Sigmoid colon (tissue), 7 donors: ENCODE results near the gene TEKT5. TPM values are rescaled to one million over a fixed set of nuclear protein-coding genes. Genes with fewer than 3 reads are reported as not detected.

Experiments used
- DNase-seq: peaks from one replicate; pipeline ENCODE4 v3.0.0-alpha.2; 2019
- H3K27ac ChIP-seq, 4 donors: fragments of 200-600 bp; sonication (generic); one replicate each; pipeline ENCODE4 v1.5.1; 2016 to 2019; ENCODE audit warnings: mild to moderate bottlenecking in 1 of 4
- H3K27me3 ChIP-seq, 3 donors: fragments of 200-600 bp; sonication (generic); one replicate each; pipeline ENCODE4 v1.5.1; 2019; ENCODE audit warnings: mild to moderate bottlenecking in 1 of 3
- H3K36me3 ChIP-seq, 4 donors: fragments of 200-600 bp; sonication (generic); one replicate each; pipeline ENCODE4 v1.5.1; 2016 to 2019
- H3K4me1 ChIP-seq, 4 donors: fragments of 200-600 bp; sonication (generic); one replicate each; pipeline ENCODE4 v1.5.1; 2017 to 2019
- H3K4me3 ChIP-seq, 4 donors: fragments of 200-600 bp; sonication (generic); one replicate each; pipeline ENCODE4 v1.5.1; 2017 to 2019; ENCODE audit warnings: mild to moderate bottlenecking in 2 of 4, moderate library complexity in 1 of 4
- H3K9me3 ChIP-seq, 4 donors: fragments of 200-600 bp in 3 of 4; sonication (generic) in 3 of 4; one replicate each; pipeline versions ENCODE4 v1.5.1 to v1.6.1; 2013 to 2019
- CTCF ChIP-seq, 4 experiments: fragments of 450-650 bp in 3 of 4; fragments of 200-600 bp in 1 of 4; IDR thresholded peaks; one replicate each; pipeline ENCODE4 v1.5.1; 2016 to 2019; ENCODE audit warnings: antibody characterized with exemption in 4 of 4, mild to moderate bottlenecking in 3 of 4, moderate library complexity in 2 of 4
- EP300 ChIP-seq, 4 donors: sonication (generic); formaldehyde crosslinking; IDR thresholded peaks; one replicate each; pipeline ENCODE4 v1.6.1; 2017; ENCODE audit warnings: antibody characterized with exemption in 4 of 4
- POLR2A ChIP-seq, 2 donors: fragments of 450-650 bp; IDR thresholded peaks; one replicate each; pipeline ENCODE4 v1.6.1; 2016; ENCODE audit warnings: antibody characterized with exemption in 2 of 2, mild to moderate bottlenecking in 2 of 2, moderate library complexity in 2 of 2
- POLR2AphosphoS5 ChIP-seq, 4 donors: sonication (generic); formaldehyde crosslinking; IDR thresholded peaks; one replicate each; pipeline ENCODE4 v1.6.1; 2017; ENCODE audit warnings: antibody characterized with exemption in 4 of 4
- WGBS, 2 donors: extraction: QIAGEN DNeasy Blood & Tissue Kit; methylation state at CpG; one replicate each; pipeline ENCODE4 v1.1.7; 2013; 5-methylcytosine and 5-hydroxymethylcytosine counted together
- intact Hi-C: fragments of 100-400 bp; cut with DNase I; formaldehyde crosslinking; loops from one replicate; pipeline ENCODE4 v1.15.1; 2023
- polyA plus RNA-seq, 3 donors: library from polyadenylated mRNA; stranded (reverse); fragments of 200-250 nt; gene quantifications; one replicate each; pipeline ENCODE4 v1.2.3, GENCODE V29; 2013
- total RNA-seq, 4 donors: library from RNA; depleted of rRNA; stranded (reverse); fragments of >200 nt; gene quantifications; one replicate each; pipeline ENCODE4 v1.1.0, GENCODE V29; 2016
- donor health status: healthy with polysubstance abuse.
- donor health status: Bipolar disorder and iron deficiency.
- donor health status: healthy.

The TEKT5 gene
- total and polyA plus RNA-seq, 7 donors: 0.09 to 2.1 (median 0.83) TPM; not detected in 4

DNA sequence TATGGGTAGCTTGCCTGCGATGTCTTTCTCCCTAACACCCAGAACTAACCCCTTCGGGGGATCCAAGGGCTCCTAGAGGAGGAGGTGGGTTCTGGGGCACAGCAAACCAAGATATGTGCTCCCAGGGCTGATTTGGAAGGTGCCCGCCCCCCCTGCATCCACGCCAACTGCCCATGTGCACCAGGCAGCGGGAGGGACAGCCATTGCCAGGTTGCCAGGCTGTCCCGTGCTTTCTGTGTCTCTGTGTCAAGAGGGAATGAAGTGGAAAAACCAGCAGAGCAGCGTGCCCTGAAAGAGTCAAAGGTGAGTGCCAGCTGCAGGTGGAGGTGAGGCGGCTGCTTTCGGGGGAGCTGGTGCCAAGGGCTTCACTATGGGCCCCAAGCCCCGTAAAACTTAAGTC, 6.4 kb downstream of the TEKT5 start:
- Histone ChIP-seq H3K9me3 (no peaks in the 10 kb centered on the region), H3K4me1 (no peaks in the 10 kb centered on the region), H3K27me3 (no peaks in the 10 kb centered on the region), H3K27ac (no peak overlapping the region), H3K36me3 (no peaks in the 10 kb centered on the region), H3K4me3 (no peak overlapping the region)
- intact Hi-C loops: no loop called here
- 29 to 80% methylated on average over 10 of the region's 10 CpGs for WGBS, 2 donors
- TF ChIP-seq POLR2A (IDR thresholded peaks at IDR 0.05) (no peak), EP300 (IDR thresholded peaks at IDR 0.05) (no peak), POLR2AphosphoS5 (IDR thresholded peaks at IDR 0.05) (no peak), CTCF (IDR thresholded peaks at IDR 0.05) (no peak)
- no peak for DNase-seq

- Histone ChIP-seq H3K4me1 (no peaks in the 10 kb centered on the region), H3K4me3 (no peak overlapping the region), H3K27ac (no peak overlapping the region), H3K36me3 (no peaks in the 10 kb centered on the region), H3K9me3 (no peaks in the 10 kb centered on the region), H3K27me3 (no peaks in the 10 kb centered on the region)
- 88 to 94% methylated on average over 7 of the region's 7 CpGs for WGBS, 2 donors
- intact Hi-C loops: no loop called here
- DNase-seq: no peak
- TF ChIP-seq POLR2AphosphoS5 (IDR thresholded peaks at IDR 0.05) (no peak), EP300 (IDR thresholded peaks at IDR 0.05) (no peak), CTCF (IDR thresholded peaks at IDR 0.05) (no peak), POLR2A (IDR thresholded peaks at IDR 0.05) (no peak)
Observed at GRCh38 chr16:10685709-10686108, 9.0 kb downstream of the TEKT5 start.

GRCh38 chr16:10684511-10685151, 10.1 kb downstream of the TEKT5 start:
- H3K36me3 ChIP-seq: no peaks in the 10 kb centered on the region
- peaks cover 0 to 2% (median 0%) of the 10 kb centered on the region in 3 donors for H3K27me3 ChIP-seq
- DNase-seq: no peak
- WGBS, 2 donors: 76 to 90% methylated on average over 14 of the region's 14 CpGs
- H3K4me1 ChIP-seq: no peaks in the 10 kb centered on the region
- intact Hi-C loops: no loop called here
- H3K9me3 ChIP-seq: no peaks in the 10 kb centered on the region
- H3K4me3 ChIP-seq: no peak overlapping the region
- H3K27ac ChIP-seq: no peak overlapping the region
- no peak for TF ChIP-seq CTCF (IDR thresholded peaks at IDR 0.05)
- TF ChIP-seq EP300 (IDR thresholded peaks at IDR 0.05): no peak
- TF ChIP-seq POLR2AphosphoS5 (IDR thresholded peaks at IDR 0.05): no peak
- TF ChIP-seq POLR2A (IDR thresholded peaks at IDR 0.05): no peak

GRCh38 chr16:10683170-10683569, 11.6 kb downstream of the TEKT5 start:
- WGBS, 2 donors: 49 to 64% methylated on average over 8 of the region's 8 CpGs
- no peak for DNase-seq

More at GRCh38 chr16:10683170-10683569, 11.6 kb downstream of the TEKT5 start:
- H3K36me3 ChIP-seq: no peaks in the 10 kb centered on the region
- no peak overlapping the region for H3K4me3 ChIP-seq
- H3K27me3 ChIP-seq: peaks cover 0 to 4% (median 0%) of the 10 kb centered on the region in 3 donors
- no peak overlapping the region for H3K27ac ChIP-seq
- H3K9me3 ChIP-seq: no peaks in the 10 kb centered on the region
- intact Hi-C loops: no loop called here
- no peak for TF ChIP-seq POLR2AphosphoS5 (IDR thresholded peaks at IDR 0.05)
- TF ChIP-seq CTCF (IDR thresholded peaks at IDR 0.05): no peak
- TF ChIP-seq EP300 (IDR thresholded peaks at IDR 0.05): no peak
- TF ChIP-seq POLR2A (IDR thresholded peaks at IDR 0.05): no peak
- no peaks in the 10 kb centered on the region for H3K4me1 ChIP-seq
